HEK293 (cell line): ENCODE results near the gene MAPT.

Experiments used
- CTCF ChIA-PET: fragments of 350-600 bp; formaldehyde crosslinking; extraction: SDS; loops from one replicate; lab custom pipeline; 2021; ENCODE audit warnings: antibody characterized with exemption; lab: Yijun Ruan, JAX
- POLR2A ChIA-PET: fragments of 300-600 bp; formaldehyde crosslinking; extraction: SDS; loops from one replicate; lab custom pipeline; 2020; ENCODE audit warnings: antibody characterized with exemption, inconsistent platforms; lab: Yijun Ruan, JAX
- H3K27ac ChIP-seq: fragments of 200-500 bp; sonication (Bioruptor generic); 2 replicates; pipeline ENCODE4 v1.5.1; 2014; ENCODE audit warnings: low read depth, low read length, control low read depth, inconsistent platforms; ENCODE audit errors: extremely low read depth
- H3K36me3 ChIP-seq, 2 experiments: fragments of 200-500 bp in 1 of 2; sonication (Bioruptor generic) in 1 of 2; 1 replicate in 1 of 2; 2 replicates in 1 of 2; pipeline ENCODE4 v1.5.1; 2014 to 2017; ENCODE audit warnings: inconsistent platforms in 2 of 2, low read length in 2 of 2; ENCODE audit not compliant: control insufficient read depth in 2 of 2, insufficient read depth in 1 of 2
- H3K4me1 ChIP-seq: fragments of 200-500 bp; sonication (Bioruptor generic); 2 replicates; pipeline ENCODE4 v1.5.1; 2014; ENCODE audit warnings: mild to moderate bottlenecking, low read length, inconsistent platforms; ENCODE audit not compliant: control insufficient read depth, insufficient read depth
- H3K4me3 ChIP-seq: 2 replicates; pipeline ENCODE4 v1.5.1; 2011; ENCODE audit warnings: low read depth, mild to moderate bottlenecking, control low read depth, low read length, moderate library complexity
- H3K9me3 ChIP-seq: fragments of 200-500 bp; sonication (Bioruptor generic); 2 replicates; pipeline ENCODE4 v1.5.1; 2014; ENCODE audit warnings: low read depth, low read length, inconsistent platforms; ENCODE audit not compliant: control insufficient read depth, insufficient read depth
- BCL11A ChIP-seq: fragments of 450-650 bp; formaldehyde crosslinking; IDR thresholded peaks from 2 replicates; pipeline ENCODE4 v1.5.1; 2016; ENCODE audit warnings: low read depth, missing biosample characterization, missing genetic modification characterization
- BCL11B ChIP-seq: fragments of 450-650 bp; formaldehyde crosslinking; IDR thresholded peaks from 2 replicates; pipeline ENCODE4 v1.5.1; 2016; ENCODE audit warnings: low read depth, missing biosample characterization, missing genetic modification characterization
- EGR2 ChIP-seq: fragments of 450-650 bp; formaldehyde crosslinking; IDR thresholded peaks from 2 replicates; pipeline ENCODE4 v1.5.1; 2016; ENCODE audit warnings: low read depth, missing biosample characterization, missing genetic modification characterization
- HOXD13 ChIP-seq: sonication (generic); formaldehyde crosslinking; IDR thresholded peaks from 2 replicates; pipeline ENCODE4 v1.8.0; 2022; ENCODE audit warnings: missing genetic modification reagents, borderline replicate concordance
- KLF1 ChIP-seq: fragments of 450-650 bp; formaldehyde crosslinking; IDR thresholded peaks from 2 replicates; pipeline ENCODE4 v1.5.1; 2016; ENCODE audit warnings: missing biosample characterization, missing genetic modification characterization
- MEIS1 ChIP-seq: sonication (generic); formaldehyde crosslinking; IDR thresholded peaks from 2 replicates; pipeline ENCODE4 v1.8.1; 2022; ENCODE audit warnings: missing genetic modification reagents, mild to moderate bottlenecking, borderline replicate concordance
- MZF1 ChIP-seq: fragments of 450-650 bp; formaldehyde crosslinking; IDR thresholded peaks from 2 replicates; pipeline ENCODE4 v1.5.1; 2017; ENCODE audit warnings: missing biosample characterization, missing genetic modification characterization, borderline replicate concordance
- PATZ1 ChIP-seq: fragments of 450-650 bp; formaldehyde crosslinking; IDR thresholded peaks from 2 replicates; pipeline ENCODE4 v1.5.1; 2016; ENCODE audit warnings: missing biosample characterization, missing genetic modification characterization
- SP3 ChIP-seq: fragments of 450-650 bp; formaldehyde crosslinking; IDR thresholded peaks from 2 replicates; pipeline ENCODE4 v1.5.1; 2016; ENCODE audit warnings: missing biosample characterization, missing genetic modification characterization
- ZFHX2 ChIP-seq: fragments of 450-650 bp; formaldehyde crosslinking; conservative IDR thresholded peaks from 2 replicates; pipeline ENCODE4 v1.5.1; 2016; ENCODE audit warnings: missing biosample characterization, missing genetic modification characterization
- ZIC2 ChIP-seq: fragments of 450-650 bp; formaldehyde crosslinking; IDR thresholded peaks from 2 replicates; pipeline ENCODE4 v1.5.1; 2016; ENCODE audit warnings: missing biosample characterization, missing genetic modification characterization
- ZNF16 ChIP-seq: fragments of 450-650 bp; formaldehyde crosslinking; IDR thresholded peaks from 2 replicates; pipeline ENCODE4 v1.5.1; 2016; ENCODE audit warnings: low read depth, missing biosample characterization, missing genetic modification characterization
- ZNF221 ChIP-seq: fragments of 450-650 bp; formaldehyde crosslinking; IDR thresholded peaks from 2 replicates; pipeline ENCODE4 v1.5.1; 2017; ENCODE audit warnings: missing biosample characterization, missing genetic modification characterization, borderline replicate concordance
- ZNF37A ChIP-seq: fragments of 450-650 bp; IDR thresholded peaks from 2 replicates; pipeline ENCODE4 v1.5.1; 2018; ENCODE audit warnings: missing biosample characterization, missing genetic modification characterization
- ZNF426 ChIP-seq: fragments of 450-650 bp; formaldehyde crosslinking; IDR thresholded peaks from 2 replicates; pipeline ENCODE4 v1.5.1; 2017; ENCODE audit warnings: missing biosample characterization, missing genetic modification characterization, mild to moderate bottlenecking, inconsistent platforms, moderate library complexity
- ZNF433 ChIP-seq: fragments of 450-650 bp; formaldehyde crosslinking; IDR thresholded peaks from 2 replicates; pipeline ENCODE4 v1.5.1; 2016; ENCODE audit warnings: missing biosample characterization, missing genetic modification characterization, low read depth
- ZNF473 ChIP-seq: fragments of 450-650 bp; formaldehyde crosslinking; IDR thresholded peaks from 2 replicates; pipeline ENCODE4 v1.5.1; 2017; ENCODE audit warnings: missing biosample characterization, missing genetic modification characterization
- ZNF571 ChIP-seq: fragments of 450-650 bp; formaldehyde crosslinking; IDR thresholded peaks from 2 replicates; pipeline ENCODE4 v1.5.0; 2017; ENCODE audit warnings: missing biosample characterization, missing genetic modification characterization
- ZNF585B ChIP-seq: fragments of 450-650 bp; formaldehyde crosslinking; IDR thresholded peaks from 2 replicates; pipeline ENCODE4 v1.5.1; 2016; ENCODE audit warnings: missing biosample characterization, missing genetic modification characterization
- ZNF624 ChIP-seq: fragments of 450-650 bp; formaldehyde crosslinking; IDR thresholded peaks from 2 replicates; pipeline ENCODE4 v1.5.1; 2017; ENCODE audit warnings: missing biosample characterization, missing genetic modification characterization
- ZNF639 ChIP-seq: fragments of 450-650 bp; formaldehyde crosslinking; IDR thresholded peaks from 2 replicates; pipeline ENCODE4 v1.5.1; 2016; ENCODE audit warnings: missing biosample characterization, missing genetic modification characterization
- ZNF664 ChIP-seq: fragments of 450-650 bp; formaldehyde crosslinking; IDR thresholded peaks from 2 replicates; pipeline ENCODE4 v1.5.1; 2016; ENCODE audit warnings: missing biosample characterization, missing genetic modification characterization
- ZNF776 ChIP-seq: fragments of 450-650 bp; formaldehyde crosslinking; IDR thresholded peaks from 2 replicates; pipeline ENCODE4 v1.5.0; 2017; ENCODE audit warnings: missing biosample characterization, missing genetic modification characterization, borderline replicate concordance

MAPT gene

GRCh38 chr17:45870342-45870974, 23.9 kb upstream of the MAPT start (continued):
- no peak for TF ChIP-seq ZNF221
- TF ChIP-seq SP3 (tag by site-specific recombination) = no peak
- TF ChIP-seq MZF1 (tag by site-specific recombination) = no peak
- TF ChIP-seq ZFHX2 (tag by site-specific recombination) = peak; percentile 97
- no peak for TF ChIP-seq ZNF433 (tag by site-specific recombination)
- TF ChIP-seq HOXD13 (CRISPR knock-in tag) = no peak
- TF ChIP-seq PATZ1 = no peak
- no peak for TF ChIP-seq ZNF585B (tag by site-specific recombination)
- TF ChIP-seq ZNF426 (tag by site-specific recombination) = no peak
- peak; percentile 91 for TF ChIP-seq EGR2 (tag by site-specific recombination)
- TF ChIP-seq KLF1 (tag by site-specific recombination) = no peak
- TF ChIP-seq ZNF776 (tag by site-specific recombination) = peak; percentile 71; the same call in 1 of the 2 replicates
- TF ChIP-seq ZNF664 (tag by site-specific recombination) = no peak
- no peak for TF ChIP-seq ZNF624 (tag by site-specific recombination)

- TF ChIP-seq ZNF571 (tag by site-specific recombination) = no peak
- TF ChIP-seq BCL11B = no peak
- peak; percentile 84 for TF ChIP-seq ZFHX2 (tag by site-specific recombination)
- TF ChIP-seq ZNF473 = no peak
- no peak for TF ChIP-seq ZIC2 (tag by site-specific recombination)
- TF ChIP-seq BCL11A = no peak
- TF ChIP-seq ZNF37A (tag by site-specific recombination) = no peak
- TF ChIP-seq ZNF639 (tag by site-specific recombination) = no peak
- TF ChIP-seq ZNF16 = no peak
- peak; percentile 71 for TF ChIP-seq EGR2 (tag by site-specific recombination)
- Histone ChIP-seq H3K36me3 (no peaks in the 10 kb centered on the region), H3K9me3 (no peaks in the 10 kb centered on the region), H3K4me3 (no peak overlapping the region), H3K4me1 (no peaks in the 10 kb centered on the region), H3K27ac (no peak overlapping the region)
- ChIA-PET CTCF (interaction anchor here (0.6 to 1.4 kb wide), 4 partner anchors 20 to 593 kb away, joined by 3 to 4 read pairs (median 3); no protein-coding TSS in a partner anchor), POLR2A (no interaction called here)
These were observed 22.6 kb upstream of the MAPT start for GRCh38 chr17:45871718-45872117.

- H3K4me3 ChIP-seq = no peak overlapping the region
- no peaks in the 10 kb centered on the region for H3K4me1 ChIP-seq
- no peak overlapping the region for H3K27ac ChIP-seq
- TF ChIP-seq MEIS1 = no peak
- no peaks in the 10 kb centered on the region for H3K36me3 ChIP-seq
- CTCF ChIA-PET = interaction anchor here (0.7 to 1.9 kb wide), 7 partner anchors 11 to 225 kb away, joined by 3 to 8 read pairs (median 6); no protein-coding TSS in a partner anchor
- POLR2A ChIA-PET = no interaction called here
- H3K9me3 ChIP-seq = no peaks in the 10 kb centered on the region
These were observed 20.6 kb upstream of the MAPT start for GRCh38 chr17:45873728-45874127.
